H1 (cell line): Measurements from ENCODE around the gene RNF4. TPM values are rescaled to one million over a fixed set of nuclear protein-coding genes. Genes with fewer than 3 reads are reported as not detected.

Source experiments
- CTCF ChIA-PET: fragments of 300-600 bp; sonication (Branson Sonifier 250); formaldehyde crosslinking; loops from one replicate; lab custom pipeline; 2021; ENCODE audit not compliant: partially characterized antibody; lab: Charles Lee
- POLR2A ChIA-PET: fragments of 300-600 bp; sonication (Branson Sonifier 250); formaldehyde crosslinking; loops from one replicate; lab custom pipeline; 2021; ENCODE audit warnings: inconsistent platforms; ENCODE audit not compliant: partially characterized antibody; lab: Charles Lee
- DNase-seq, 2 experiments: peaks; one replicate each; pipeline versions ENCODE4 v3.0.0 to v3.0.0-alpha.2; 2010 to 2022; ENCODE audit warnings: low spot score in 2 of 2, low read depth in 1 of 2, mixed read lengths in 1 of 2
- FAIRE-seq: peaks from 2 replicates; lab custom pipeline; 2011; peaks lifted over from hg19 to GRCh38; lab: Jason Lieb, UNC
- H2AFZ ChIP-seq: 2 replicates; pipeline ENCODE4 v1.8.1; 2012; ENCODE audit warnings: low read length, inconsistent platforms
- H2AK5ac ChIP-seq: 2 replicates; pipeline ENCODE4 v1.6.1; 2013; ENCODE audit warnings: low read depth, low read length
- H2BK120ac ChIP-seq: replicated peaks from 2 replicates; pipeline ENCODE3; 2013; ENCODE audit warnings: low read depth, low read length, inconsistent platforms
- H2BK12ac ChIP-seq: 2 replicates; pipeline ENCODE4 v1.6.1; 2013; ENCODE audit warnings: low read depth, low read length
- H2BK15ac ChIP-seq: 2 replicates; pipeline ENCODE4 v1.6.1; 2013; ENCODE audit warnings: low read length
- H2BK20ac ChIP-seq: 2 replicates; pipeline ENCODE4 v1.6.1; 2013; ENCODE audit warnings: low read length
- H2BK5ac ChIP-seq: 2 replicates; pipeline ENCODE4 v1.6.1; 2013; ENCODE audit warnings: low read depth, low read length
- H3K14ac ChIP-seq: 2 replicates; pipeline ENCODE4 v1.6.1; 2013; ENCODE audit warnings: inconsistent platforms; ENCODE audit not compliant: insufficient read length
- H3K18ac ChIP-seq: 2 replicates; pipeline ENCODE4 v1.6.1; 2013; ENCODE audit warnings: low read length; ENCODE audit errors: extremely low read depth
- H3K23ac ChIP-seq: 2 replicates; pipeline ENCODE4 v1.6.1; 2013; ENCODE audit warnings: inconsistent platforms; ENCODE audit not compliant: insufficient read length
- H3K23me2 ChIP-seq: 2 replicates; pipeline ENCODE4 v1.6.1; 2013; ENCODE audit warnings: low read depth, low read length
- H3K27ac ChIP-seq: 2 replicates; pipeline ENCODE4 v1.6.1; 2011; ENCODE audit warnings: low read depth, low read length, inconsistent platforms
- H3K27me3 ChIP-seq, 4 experiments: replicated peaks in 1 of 4; 1 replicate in 1 of 4; 2 replicates in 3 of 4; pipeline versions ENCODE4 v1.6.1 to v1.8.1; 2011 to 2013; ENCODE audit warnings: low read length in 3 of 4, mild to moderate bottlenecking in 3 of 4, inconsistent platforms in 2 of 4, mixed read lengths in 2 of 4, moderate library complexity in 1 of 4; ENCODE audit not compliant: control insufficient read depth in 3 of 4, insufficient read depth in 3 of 4; ENCODE audit errors: extremely low read depth in 1 of 4
- H3K36me3 ChIP-seq, 4 experiments: 2 replicates each; pipeline versions ENCODE4 v1.6.1 to v1.8.1; 2011 to 2013; ENCODE audit warnings: mild to moderate bottlenecking in 4 of 4, low read length in 3 of 4, moderate library complexity in 2 of 4, control low read depth in 1 of 4, inconsistent platforms in 1 of 4; ENCODE audit not compliant: insufficient read depth in 4 of 4, control insufficient read depth in 2 of 4
- H3K4ac ChIP-seq: replicated peaks from 2 replicates; pipeline ENCODE3; 2013; ENCODE audit warnings: low read length, low read depth, mixed read lengths, inconsistent platforms; ENCODE audit not compliant: insufficient read length
- H3K4me1 ChIP-seq, 4 experiments: replicated peaks in 1 of 4; 1 replicate in 1 of 4; 2 replicates in 3 of 4; pipeline versions ENCODE4 v1.6.1 to v1.8.1; 2011 to 2013; ENCODE audit warnings: low read length in 3 of 4, inconsistent platforms in 2 of 4, mixed read lengths in 1 of 4; ENCODE audit not compliant: insufficient read depth in 4 of 4, control insufficient read depth in 3 of 4
- H3K4me2 ChIP-seq, 2 experiments: 2 replicates each; pipeline versions ENCODE4 v1.6.1 to v1.8.1; 2011 to 2013; ENCODE audit warnings: low read depth in 2 of 2, low read length in 2 of 2, control low read depth in 1 of 2, inconsistent platforms in 1 of 2, mild to moderate bottlenecking in 1 of 2; ENCODE audit not compliant: insufficient read depth in 1 of 2
- H3K4me3 ChIP-seq, 4 experiments: fragments of 200-600, 300-600 bp in 1 of 4; sonication (generic), shearing (Covaris generic), sonication (Bioruptor Twin) in 1 of 4; 2 replicates each; pipeline versions ENCODE4 v1.5.1 to v1.8.1; 2011 to 2016; ENCODE audit warnings: low read length in 4 of 4, low read depth in 3 of 4, control low read depth in 2 of 4, inconsistent platforms in 2 of 4, mild to moderate bottlenecking in 2 of 4, mixed read lengths in 1 of 4, moderate library complexity in 1 of 4; ENCODE audit not compliant: insufficient read depth in 2 of 4; ENCODE audit errors: extremely low read depth in 1 of 4
- H3K56ac ChIP-seq: replicated peaks from 2 replicates; pipeline ENCODE3; 2013; ENCODE audit warnings: low read depth, mild to moderate bottlenecking, mixed read lengths, low read length, inconsistent platforms; ENCODE audit not compliant: insufficient read length
- H3K79me1 ChIP-seq: 2 replicates; pipeline ENCODE4 v1.6.1; 2013; ENCODE audit warnings: low read depth, low read length, control low read depth
- H3K79me2 ChIP-seq, 2 experiments: 2 replicates each; pipeline versions ENCODE4 v1.6.1 to v1.8.1; 2012 to 2013; ENCODE audit warnings: low read length in 2 of 2, mild to moderate bottlenecking in 2 of 2, inconsistent platforms in 1 of 2; ENCODE audit not compliant: insufficient read depth in 2 of 2, control insufficient read depth in 1 of 2
- H3K9ac ChIP-seq, 4 experiments: replicated peaks in 1 of 4; 1 replicate in 1 of 4; 2 replicates in 3 of 4; pipeline versions ENCODE4 v1.6.1 to v1.8.1; 2011 to 2013; ENCODE audit warnings: low read depth in 3 of 4, low read length in 3 of 4, control low read depth in 2 of 4, mild to moderate bottlenecking in 2 of 4, moderate library complexity in 2 of 4, inconsistent platforms in 1 of 4; ENCODE audit errors: extremely low read depth in 1 of 4
- H3K9me3 ChIP-seq, 2 experiments: 2 replicates each; pipeline versions ENCODE4 v1.6.1 to v1.8.1; 2012 to 2013; ENCODE audit warnings: mild to moderate bottlenecking in 2 of 2, moderate library complexity in 2 of 2, control low read depth in 1 of 2, inconsistent platforms in 1 of 2, low read depth in 1 of 2, low read length in 1 of 2, mixed read lengths in 1 of 2; ENCODE audit not compliant: insufficient read depth in 2 of 2
- H4K20me1 ChIP-seq, 2 experiments: replicated peaks in 1 of 2; 2 replicates each; pipeline versions ENCODE3 to v1.8.1; 2011 to 2013; ENCODE audit warnings: inconsistent platforms in 2 of 2, low read length in 2 of 2, mild to moderate bottlenecking in 1 of 2; ENCODE audit not compliant: insufficient read depth in 2 of 2, control insufficient read depth in 1 of 2
- H4K5ac ChIP-seq: 2 replicates; pipeline ENCODE4 v1.6.1; 2013; ENCODE audit warnings: low read length, low read depth, mixed read lengths, inconsistent platforms; ENCODE audit not compliant: insufficient read length
- H4K8ac ChIP-seq: 2 replicates; pipeline ENCODE4 v1.8.0; 2013; ENCODE audit warnings: mild to moderate bottlenecking, moderate library complexity, low read length, inconsistent platforms; ENCODE audit not compliant: insufficient read depth; ENCODE audit errors: extremely low read depth
- H4K91ac ChIP-seq: replicated peaks from 2 replicates; pipeline ENCODE3; 2013; ENCODE audit warnings: low read length, mixed read lengths, inconsistent platforms; ENCODE audit not compliant: insufficient read length
- RNF2 ChIP-seq: fragments of 200-900, 300-1000 bp; sonication (generic); IDR thresholded peaks from 2 replicates; pipeline ENCODE4 v1.7.1; 2016; ENCODE audit warnings: borderline replicate concordance, low read depth, mild to moderate bottlenecking, antibody characterized with exemption, low read length; ENCODE audit not compliant: poor library complexity, severe bottlenecking; ENCODE audit errors: missing control alignments
- SP2 ChIP-seq: IDR thresholded peaks from 2 replicates; pipeline ENCODE4 v1.6.1; 2012; ENCODE audit warnings: mild to moderate bottlenecking, low read length, inconsistent platforms
- WGBS, 2 experiments: shearing (Covaris generic) in 1 of 2; methylation state at CpG; one replicate each; pipeline versions ENCODE4 v1.1.6 to v1.1.7; 2013 to 2015; ENCODE audit warnings: low lambda C conversion rate in 2 of 2, mixed read lengths in 2 of 2, inconsistent platforms in 1 of 2, low coverage in 1 of 2, missing lambda C conversion rate in 1 of 2; ENCODE audit not compliant: insufficient replicate concordance in 2 of 2, insufficient coverage in 1 of 2, insufficient read length in 1 of 2; ENCODE audit errors: extremely low coverage in 1 of 2, missing lambda C conversion rate in 1 of 2; 5-methylcytosine and 5-hydroxymethylcytosine counted together
- polyA plus RNA-seq, 7 experiments: library from polyadenylated mRNA; depleted of rRNA in 3 of 7; stranded (reverse) in 5 of 7; unstranded in 2 of 7; fragments of >200 nt in 5 of 7; fragments of 200-250 nt in 2 of 7; gene quantifications; 1 replicate in 5 of 7; 2 replicates in 1 of 7; 4 replicates in 1 of 7; pipeline versions ENCODE4 v1.2.1 to v1.2.3, GENCODE V29; 2011 to 2013; ENCODE audit warnings: missing spikeins in 2 of 7, mixed read lengths in 2 of 7
- total RNA-seq: library from RNA; stranded (reverse); fragmentation: NEBNext Ultra II Directional; extraction: Animal tissue kit (Norgen Biotek cat#: 25700); gene quantifications from 2 replicates; pipeline ENCODE4 v1.2.1, GENCODE V29; 2021

Gene RNF4
- total and polyA plus RNA-seq, 2 of the 8 experiments (the other 6 are each of a cell fraction or from before 2014, with no cell fraction given), result 68.2 to 78.9 TPM

DNA sequence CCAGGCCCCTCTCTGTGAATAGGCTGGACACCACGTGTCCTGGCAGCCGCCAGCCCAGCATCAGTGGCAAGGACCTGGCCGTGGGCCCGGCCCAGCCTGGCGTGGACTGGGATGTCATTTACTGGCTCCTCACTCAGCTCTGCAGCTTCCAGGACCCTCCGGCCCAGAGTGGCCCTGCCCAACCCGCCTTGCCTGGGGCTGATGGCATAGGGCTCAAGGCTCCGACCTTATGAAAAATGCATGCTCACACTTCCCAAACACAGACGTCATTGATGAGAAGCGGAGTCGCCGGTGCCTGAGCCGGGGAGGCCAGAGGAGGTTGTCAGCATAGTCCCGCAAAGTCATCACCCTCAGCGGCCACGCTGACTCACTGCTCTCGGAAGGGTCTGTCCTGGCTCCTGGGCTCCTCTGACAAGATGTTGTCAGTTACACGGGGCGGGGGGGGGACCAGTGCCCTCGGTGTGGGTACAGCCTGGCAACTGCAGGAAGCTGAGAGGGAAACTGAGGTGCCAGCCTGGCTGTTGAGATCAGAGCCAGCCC is 35.8 kb upstream of the RNF4 start:
- DNase-seq, result no peak
- no peak overlapping the region for H3K27ac ChIP-seq
- FAIRE-seq, result no peak

More for the DNA sequence above, 35.8 kb upstream of the RNF4 start:
- H3K14ac ChIP-seq, result no peak overlapping the region
- no peak overlapping the region for H2AK5ac ChIP-seq
- no peak overlapping the region for H3K23ac ChIP-seq
- no peak overlapping the region for H3K4me2 ChIP-seq
- TF ChIP-seq RNF2, result no peak
- no peak for TF ChIP-seq SP2
- no peak overlapping the region for H3K18ac ChIP-seq
- POLR2A ChIA-PET, result interaction anchor here (1.2 kb wide), 1 partner anchor 377 kb away, joined by 3 read pairs; no protein-coding TSS in a partner anchor
- H3K4ac ChIP-seq, result no peak overlapping the region
- no peaks in the 10 kb centered on the region for H3K79me2 ChIP-seq
- H4K5ac ChIP-seq, result no peak overlapping the region
- WGBS, 2 experiments, result 88% methylated on average over 13 of the region's 20 CpGs; no CpG with 5 or more reads in 1 of the 2 experiments
- no peak overlapping the region for H2BK15ac ChIP-seq
- H3K9me3 ChIP-seq, result no peaks in the 10 kb centered on the region
- no peaks in the 10 kb centered on the region for H3K36me3 ChIP-seq
- peaks cover 0 to 7% (median 0%) of the 10 kb centered on the region in 4 experiments; a peak in 4 of 7 replicates for H3K4me1 ChIP-seq
- H2BK20ac ChIP-seq, result no peak overlapping the region
- H3K9ac ChIP-seq, result no peak overlapping the region
- H2BK120ac ChIP-seq, result no peak overlapping the region
- H2BK12ac ChIP-seq, result no peak overlapping the region
- no peaks in the 10 kb centered on the region for H4K20me1 ChIP-seq
- no peaks in the 10 kb centered on the region for H3K79me1 ChIP-seq
- H3K4me3 ChIP-seq, result no peak overlapping the region
- CTCF ChIA-PET, result interaction anchor here (0.6 to 3.8 kb wide), 7 partner anchors 8 to 621 kb away, joined by 3 to 19 read pairs (median 3); no protein-coding TSS in a partner anchor
- H3K56ac ChIP-seq, result no peak overlapping the region
- no peak overlapping the region for H2AFZ ChIP-seq
- H2BK5ac ChIP-seq, result no peak overlapping the region
- no peaks in the 10 kb centered on the region for H3K23me2 ChIP-seq
- no peak overlapping the region for H4K8ac ChIP-seq
- no peak overlapping the region for H4K91ac ChIP-seq
- H3K27me3 ChIP-seq, result no peaks in the 10 kb centered on the region
